Measurements from ENCODE around the gene TEX30.

DNA sequence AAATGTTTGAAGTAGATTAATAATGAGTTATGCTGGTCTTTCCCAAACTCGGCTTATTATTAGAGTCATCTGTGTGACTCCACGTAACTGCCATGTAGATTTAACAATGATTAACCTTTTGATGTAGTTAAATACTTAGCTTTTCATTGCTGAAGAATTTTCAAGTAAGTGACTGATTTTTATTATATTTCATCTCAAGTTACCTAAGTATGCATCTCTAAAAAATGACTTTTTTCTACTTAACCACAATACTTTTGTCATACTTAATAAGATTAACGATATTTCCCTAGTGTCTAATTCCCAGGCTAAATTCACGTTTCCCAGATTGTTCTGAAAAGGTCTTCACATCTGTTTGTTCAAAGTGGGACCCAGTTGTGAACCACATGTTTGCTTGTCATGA lies 43.1 kb upstream of the TEX30 start:
- no peak for TF ChIP-seq CTCF (IDR thresholded peaks at IDR 0.05)
- TF ChIP-seq POLR2A (IDR thresholded peaks at IDR 0.05) = no peak

All from uterus (tissue), 2 donors.